BLaER1 (cell line): ENCODE measurements around the gene TSEN15.

Experiments used
- H3K27ac ChIP-seq: shearing (Covaris generic); formaldehyde crosslinking; 2 replicates; pipeline ENCODE4 v1.8.1; 2022
- H3K27me3 ChIP-seq: shearing (Covaris generic); formaldehyde crosslinking; 2 replicates; pipeline ENCODE4 v1.8.1; 2022
- H3K36me3 ChIP-seq: shearing (Covaris generic); formaldehyde crosslinking; 2 replicates; pipeline ENCODE4 v1.8.1; 2022
- H3K4me1 ChIP-seq: shearing (Covaris generic); formaldehyde crosslinking; 2 replicates; pipeline ENCODE4 v1.8.1; 2022
- H3K4me2 ChIP-seq: shearing (Covaris generic); formaldehyde crosslinking; 2 replicates; pipeline ENCODE4 v1.8.1; 2022
- H3K4me3 ChIP-seq: shearing (Covaris generic); formaldehyde crosslinking; 2 replicates; pipeline ENCODE4 v1.8.1; 2022
- H3K9ac ChIP-seq: shearing (Covaris generic); formaldehyde crosslinking; 2 replicates; pipeline ENCODE4 v1.8.1; 2022
- H3K9me3 ChIP-seq: shearing (Covaris generic); formaldehyde crosslinking; 2 replicates; pipeline ENCODE4 v1.8.1; 2022
- H4K20me1 ChIP-seq: shearing (Covaris generic); formaldehyde crosslinking; 2 replicates; pipeline ENCODE4 v1.8.1; 2022
- Cebpa-rat ChIP-seq: shearing (Covaris generic); IDR thresholded peaks from 2 replicates; pipeline ENCODE4 v1.8.1; 2022

The TSEN15 gene

GRCh38 chr1:184052194-184052559 lies 647 bp downstream of the TSEN15 start:
- peak overlapping the region; percentile 98 for H3K9ac ChIP-seq
- peak overlapping the region; percentile 98 for H3K27ac ChIP-seq
- H3K4me2 ChIP-seq, result peak overlapping the region; percentile 89
- peak overlapping the region; percentile 95 for H3K4me3 ChIP-seq
- no peaks in the 10 kb centered on the region; the same call in 1 of the 2 replicates for H3K9me3 ChIP-seq
- peaks cover 19% of the 10 kb centered on the region for H3K36me3 ChIP-seq
- no peaks in the 10 kb centered on the region for H4K20me1 ChIP-seq
- peaks cover 23% of the 10 kb centered on the region for H3K4me1 ChIP-seq
- H3K27me3 ChIP-seq, result no peaks in the 10 kb centered on the region
- no peak for TF ChIP-seq Cebpa-rat

GRCh38 chr1:184052750-184053149 lies 1.2 kb downstream of the TSEN15 start:
- Histone ChIP-seq H3K9ac (peak overlapping the region; percentile 98), H3K4me3 (peak overlapping the region; percentile 95), H4K20me1 (no peaks in the 10 kb centered on the region), H3K9me3 (no peaks in the 10 kb centered on the region; the same call in 1 of the 2 replicates), H3K4me1 (peaks cover 23% of the 10 kb centered on the region), H3K36me3 (peaks cover 22% of the 10 kb centered on the region), H3K4me2 (peak overlapping the region; percentile 89), H3K27ac (no peak overlapping the region), H3K27me3 (no peaks in the 10 kb centered on the region)
- no peak for TF ChIP-seq Cebpa-rat

DNA sequence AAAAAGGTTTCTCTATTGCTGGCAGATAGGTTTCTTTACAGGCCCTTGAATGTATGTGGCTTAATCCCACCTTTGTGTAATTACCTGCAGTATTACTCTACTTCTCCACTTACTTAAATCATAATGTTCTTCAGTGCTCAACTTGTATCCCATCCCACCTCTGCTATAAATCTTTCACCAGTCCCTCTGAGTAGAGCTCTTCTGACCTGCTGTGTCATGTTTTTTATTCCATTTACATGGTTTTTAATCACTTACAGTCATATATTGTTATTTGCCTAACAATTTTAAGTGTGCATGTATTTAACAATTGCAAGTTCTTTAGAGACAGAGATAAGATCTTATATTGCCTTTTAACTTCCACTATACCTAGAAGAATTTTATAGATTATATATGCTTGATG lies 2.4 kb downstream of the TSEN15 start:
- Histone ChIP-seq H4K20me1 (no peaks in the 10 kb centered on the region), H3K4me2 (peak overlapping the region; percentile 89), H3K4me3 (no peak overlapping the region), H3K9me3 (no peaks in the 10 kb centered on the region; the same call in 1 of the 2 replicates), H3K36me3 (peaks cover 22% of the 10 kb centered on the region), H3K27me3 (no peaks in the 10 kb centered on the region), H3K9ac (no peak overlapping the region), H3K4me1 (peaks cover 23% of the 10 kb centered on the region), H3K27ac (no peak overlapping the region)
- no peak for TF ChIP-seq Cebpa-rat

DNA sequence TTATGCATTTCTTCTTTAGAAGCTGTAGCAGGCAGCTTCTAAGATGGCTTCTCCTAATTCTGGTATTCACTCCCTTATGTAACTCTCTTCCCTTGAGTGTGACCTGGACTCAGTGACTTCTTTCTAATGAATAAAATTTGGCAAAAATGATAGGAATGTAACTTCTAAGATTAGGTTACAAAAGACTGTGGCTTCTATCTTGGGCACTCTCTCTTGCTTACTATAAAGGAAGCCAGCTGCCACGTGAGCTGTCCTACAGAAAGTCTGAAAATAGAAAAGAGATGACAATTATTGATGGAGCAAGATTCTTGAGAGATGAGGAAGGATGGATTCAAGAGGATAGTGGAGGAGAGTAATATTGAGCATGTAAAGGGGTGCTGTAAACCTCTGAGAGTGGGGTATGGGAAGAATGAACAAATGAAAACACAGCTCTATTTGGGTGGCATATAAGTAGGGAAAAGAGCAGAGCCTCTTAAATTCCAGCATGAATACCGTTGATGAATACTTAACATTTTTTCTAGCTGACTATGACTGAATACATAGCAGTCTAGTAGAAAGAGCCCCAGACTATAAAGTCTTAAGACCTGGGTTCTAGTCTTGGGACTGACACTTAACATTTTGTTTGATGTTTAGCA lies 5.5 kb downstream of the TSEN15 start:
- Histone ChIP-seq H3K27ac (no peak overlapping the region), H3K4me3 (no peak overlapping the region), H4K20me1 (no peaks in the 10 kb centered on the region), H3K4me1 (peaks cover 17% of the 10 kb centered on the region), H3K9ac (no peak overlapping the region), H3K4me2 (no peak overlapping the region), H3K9me3 (peaks cover 5% of the 10 kb centered on the region), H3K36me3 (peaks cover 37% of the 10 kb centered on the region), H3K27me3 (no peaks in the 10 kb centered on the region)
- TF ChIP-seq Cebpa-rat, result no peak

DNA sequence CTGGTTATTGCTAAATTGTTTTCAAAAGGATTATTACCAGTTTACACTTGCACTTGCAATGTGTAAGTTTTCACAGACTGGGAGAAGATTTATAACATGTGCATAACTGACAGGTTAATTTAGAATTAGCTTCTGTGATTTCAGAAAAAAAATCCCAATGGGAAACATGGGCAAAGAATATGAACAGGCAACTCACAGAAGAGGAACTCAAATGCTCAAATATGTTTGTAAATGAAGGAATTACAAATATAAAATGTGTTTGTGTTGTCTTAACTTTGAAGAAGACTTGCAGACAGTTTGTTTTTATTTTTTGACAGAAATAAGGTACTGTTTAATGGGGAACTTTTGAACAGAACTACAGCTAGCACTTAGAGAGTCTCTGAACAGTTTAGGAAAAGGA lies 8.4 kb downstream of the TSEN15 start:
- H3K9me3 ChIP-seq, result peaks cover 5% of the 10 kb centered on the region
- H3K27ac ChIP-seq, result no peak overlapping the region
- no peaks in the 10 kb centered on the region for H3K4me1 ChIP-seq
- peaks cover 37% of the 10 kb centered on the region for H3K36me3 ChIP-seq
- H3K4me3 ChIP-seq, result no peak overlapping the region
- H3K9ac ChIP-seq, result no peak overlapping the region
- no peak overlapping the region for H3K4me2 ChIP-seq
- no peak for TF ChIP-seq Cebpa-rat
- H4K20me1 ChIP-seq, result no peaks in the 10 kb centered on the region
- no peaks in the 10 kb centered on the region for H3K27me3 ChIP-seq

- Histone ChIP-seq H3K4me2 (no peak overlapping the region), H3K27me3 (no peaks in the 10 kb centered on the region), H3K36me3 (peaks cover 34% of the 10 kb centered on the region), H3K27ac (no peak overlapping the region), H3K9me3 (peaks cover 5% of the 10 kb centered on the region; the same call in 1 of the 2 replicates), H3K4me1 (no peaks in the 10 kb centered on the region), H3K9ac (no peak overlapping the region), H3K4me3 (no peak overlapping the region), H4K20me1 (no peaks in the 10 kb centered on the region)
- TF ChIP-seq Cebpa-rat, result no peak
Observed at GRCh38 chr1:184060316-184060715, 8.8 kb downstream of the TSEN15 start.

GRCh38 chr1:184061396-184062003 lies 10.0 kb downstream of the TSEN15 start:
- Histone ChIP-seq H3K9me3 (peaks cover 5% of the 10 kb centered on the region; the same call in 1 of the 2 replicates), H3K27ac (no peak overlapping the region), H3K36me3 (peaks cover 39% of the 10 kb centered on the region), H3K27me3 (no peaks in the 10 kb centered on the region), H4K20me1 (no peaks in the 10 kb centered on the region), H3K4me3 (no peak overlapping the region), H3K9ac (no peak overlapping the region), H3K4me1 (no peaks in the 10 kb centered on the region), H3K4me2 (no peak overlapping the region)
- no peak for TF ChIP-seq Cebpa-rat

DNA sequence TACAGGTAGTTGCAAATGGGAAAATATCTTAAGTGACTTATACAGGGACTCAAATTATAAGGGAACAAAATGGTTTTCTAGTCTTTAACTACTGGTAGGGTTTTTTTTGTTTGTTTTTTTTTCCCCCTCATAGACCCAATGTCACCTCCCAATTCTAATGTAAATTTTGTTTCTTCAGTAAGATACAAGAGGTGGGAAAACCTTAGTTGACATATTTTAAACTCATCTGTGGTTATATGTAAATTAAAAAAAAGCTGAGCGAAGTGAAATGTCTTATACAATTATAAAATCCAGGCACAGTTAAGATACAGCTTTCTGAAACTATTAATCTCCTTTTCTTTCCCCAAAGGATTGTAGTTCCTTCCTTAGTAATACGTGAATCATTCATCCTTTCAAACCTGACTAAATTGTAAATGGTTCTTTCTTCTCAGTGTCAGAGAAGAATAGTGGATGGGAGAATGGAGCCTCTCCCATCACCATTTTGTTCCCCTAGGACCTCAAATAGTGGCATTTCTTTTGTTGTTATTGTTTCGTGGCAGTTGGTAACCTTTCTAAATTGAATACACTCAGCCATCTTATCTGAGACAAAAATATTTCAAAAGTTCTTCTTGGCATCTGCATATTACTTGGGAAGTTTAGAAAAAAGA lies 11.2 kb downstream of the TSEN15 start:
- Histone ChIP-seq H3K4me3 (no peak overlapping the region), H4K20me1 (no peaks in the 10 kb centered on the region), H3K27ac (no peak overlapping the region), H3K36me3 (peaks cover 32% of the 10 kb centered on the region), H3K4me1 (no peaks in the 10 kb centered on the region), H3K27me3 (no peaks in the 10 kb centered on the region), H3K4me2 (no peak overlapping the region), H3K9ac (no peak overlapping the region), H3K9me3 (peaks cover 5% of the 10 kb centered on the region; the same call in 1 of the 2 replicates)
- no peak for TF ChIP-seq Cebpa-rat

DNA sequence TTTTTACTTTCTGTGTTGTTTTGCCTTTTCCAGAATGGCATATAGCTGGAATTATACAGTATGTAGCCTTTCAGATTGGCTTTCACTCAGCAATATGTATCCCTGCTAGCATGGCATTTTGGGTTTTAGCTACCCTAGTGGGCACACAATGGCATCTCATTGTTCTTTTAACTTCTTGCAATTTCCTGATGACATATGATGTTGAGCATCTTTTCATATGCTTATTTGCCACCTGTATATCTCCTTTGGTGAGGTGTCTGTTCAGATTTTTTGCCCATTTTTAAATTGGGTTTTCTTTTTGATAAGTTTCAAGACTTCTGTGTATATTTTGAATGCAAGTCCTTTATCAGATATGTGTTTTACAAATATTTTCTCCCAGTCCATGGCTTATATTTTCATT lies 14.0 kb downstream of the TSEN15 start:
- no peak overlapping the region for H3K9ac ChIP-seq
- no peak overlapping the region for H3K4me3 ChIP-seq
- no peak for TF ChIP-seq Cebpa-rat
- no peaks in the 10 kb centered on the region for H3K27me3 ChIP-seq
- H3K4me1 ChIP-seq, result no peaks in the 10 kb centered on the region
- H3K9me3 ChIP-seq, result no peaks in the 10 kb centered on the region
- H3K36me3 ChIP-seq, result peaks cover 17% of the 10 kb centered on the region
- no peak overlapping the region for H3K27ac ChIP-seq
- no peaks in the 10 kb centered on the region for H4K20me1 ChIP-seq
- no peak overlapping the region for H3K4me2 ChIP-seq

- Histone ChIP-seq H3K27me3 (no peaks in the 10 kb centered on the region), H3K4me1 (no peaks in the 10 kb centered on the region), H4K20me1 (no peaks in the 10 kb centered on the region), H3K9ac (no peak overlapping the region), H3K4me2 (no peak overlapping the region), H3K36me3 (peaks cover 22% of the 10 kb centered on the region), H3K27ac (no peak overlapping the region), H3K9me3 (no peaks in the 10 kb centered on the region), H3K4me3 (no peak overlapping the region)
- no peak for TF ChIP-seq Cebpa-rat
Observed at GRCh38 chr1:184068354-184068753, 16.8 kb downstream of the TSEN15 start.
